Keratinocyte (primary cell): ENCODE results near the gene BICDL2. TPM values are rescaled to one million over a fixed set of nuclear protein-coding genes. Genes with fewer than 3 reads are reported as not detected.

Experiments
- DNase-seq: peaks from one replicate; pipeline ENCODE4 v3.0.0-alpha.2; 2011; ENCODE audit warnings: low read depth, missing footprints, low spot score
- FAIRE-seq: peaks from 2 replicates; lab custom pipeline; 2011; peaks lifted over from hg19 to GRCh38; lab: Jason Lieb, UNC
- H2AFZ ChIP-seq: 2 replicates; pipeline ENCODE4 v1.6.0; 2012; ENCODE audit warnings: low read length, control low read depth, inconsistent platforms; ENCODE audit not compliant: control insufficient read depth
- H3K27ac ChIP-seq: 2 replicates; pipeline ENCODE4 v1.5.1; 2011; ENCODE audit warnings: low read length; ENCODE audit not compliant: control insufficient read depth, insufficient read depth
- H3K27me3 ChIP-seq: 3 replicates; pipeline ENCODE4 v1.6.0; 2011; ENCODE audit warnings: low read length; ENCODE audit not compliant: control insufficient read depth, insufficient read depth; ENCODE audit errors: extremely low read depth
- H3K36me3 ChIP-seq, 2 experiments: 2 replicates in 1 of 2; 3 replicates in 1 of 2; pipeline ENCODE4 v1.5.1; 2011; ENCODE audit warnings: low read length in 2 of 2, mild to moderate bottlenecking in 1 of 2; ENCODE audit not compliant: control insufficient read depth in 2 of 2, insufficient read depth in 2 of 2; ENCODE audit errors: extremely low read depth in 1 of 2
- H3K4me1 ChIP-seq: 3 replicates; pipeline ENCODE4 v1.5.1; 2011; ENCODE audit warnings: low read length; ENCODE audit not compliant: control insufficient read depth, insufficient read depth; ENCODE audit errors: extremely low read depth
- H3K4me2 ChIP-seq: 3 replicates; pipeline ENCODE4 v1.6.0; 2011; ENCODE audit warnings: low read depth, low read length; ENCODE audit not compliant: control insufficient read depth, insufficient read depth; ENCODE audit errors: extremely low read depth
- H3K4me3 ChIP-seq, 3 experiments: fragments of 200-600 bp in 1 of 3; sonication (generic) in 1 of 3; 2 replicates in 2 of 3; 3 replicates in 1 of 3; pipeline ENCODE4 v1.5.1; 2011 to 2016; ENCODE audit warnings: low read length in 3 of 3, mild to moderate bottlenecking in 3 of 3, control low read depth in 2 of 3, inconsistent platforms in 1 of 3, low read depth in 1 of 3, mixed read lengths in 1 of 3, mixed run types in 1 of 3, moderate library complexity in 1 of 3; ENCODE audit not compliant: control insufficient read depth in 2 of 3, insufficient read depth in 2 of 3; ENCODE audit errors: extremely low read depth in 1 of 3
- H3K79me2 ChIP-seq: 2 replicates; pipeline ENCODE4 v1.6.0; 2012; ENCODE audit warnings: low read length; ENCODE audit not compliant: control insufficient read depth, insufficient read depth
- H3K9ac ChIP-seq: 3 replicates; pipeline ENCODE4 v1.6.0; 2011; ENCODE audit warnings: low read length; ENCODE audit not compliant: control insufficient read depth, insufficient read depth; ENCODE audit errors: extremely low read depth
- H3K9me1 ChIP-seq: 3 replicates; pipeline ENCODE4 v1.6.0; 2011; ENCODE audit warnings: low read length; ENCODE audit not compliant: control insufficient read depth, insufficient read depth; ENCODE audit errors: extremely low read depth
- H3K9me3 ChIP-seq: 2 replicates; pipeline ENCODE4 v1.5.1; 2012; ENCODE audit warnings: low read depth, low read length; ENCODE audit not compliant: control insufficient read depth
- H4K20me1 ChIP-seq: 3 replicates; pipeline ENCODE4 v1.6.0; 2011; ENCODE audit warnings: low read length; ENCODE audit not compliant: control insufficient read depth, insufficient read depth; ENCODE audit errors: extremely low read depth
- CTCF ChIP-seq, 3 experiments: IDR thresholded peaks in 1 of 3; conservative IDR thresholded peaks in 1 of 3; optimal IDR thresholded peaks in 1 of 3; 2 replicates in 2 of 3; 3 replicates in 1 of 3; pipeline versions ENCODE3 to v1.5.1; 2011; ENCODE audit warnings: low read length in 3 of 3, mild to moderate bottlenecking in 3 of 3, moderate library complexity in 2 of 3, control low read depth in 1 of 3, inconsistent platforms in 1 of 3; ENCODE audit not compliant: insufficient read depth in 2 of 3; ENCODE audit errors: extremely low read depth in 1 of 3
- EZH2 ChIP-seq: IDR thresholded peaks from one replicate; pipeline ENCODE4 v1.6.1; 2012; ENCODE audit warnings: inconsistent platforms, mild to moderate bottlenecking, low read length, moderate library complexity
- dilution Hi-C: fragments of 300-500 bp; cut with MboI; formaldehyde crosslinking; loops from one replicate; pipeline ENCODE4 v1.7.0; 2020; ENCODE audit warnings: low sequenced_read_pairs; ENCODE audit not compliant: extremely low pct_ligation_motif_present
- polyA plus RNA-seq, 5 experiments: library from polyadenylated mRNA; depleted of rRNA in 3 of 5; stranded (reverse) in 3 of 5; stranded (forward) in 1 of 5; unstranded in 1 of 5; fragments of >200 nt; gene quantifications; 1 replicate in 1 of 5; 2 replicates in 3 of 5; 3 replicates in 1 of 5; pipeline versions ENCODE4 v1.2.1 to v1.2.3, GENCODE V29; 2011 to 2012; ENCODE audit warnings: missing spikeins in 2 of 5, low read depth in 1 of 5, low replicate concordance in 1 of 5

BICDL2 gene
- polyA plus RNA-seq, 1 donor (not counting 4 experiments of a cell fraction or from before 2014, with no cell fraction given), result 1.3 TPM

DNA sequence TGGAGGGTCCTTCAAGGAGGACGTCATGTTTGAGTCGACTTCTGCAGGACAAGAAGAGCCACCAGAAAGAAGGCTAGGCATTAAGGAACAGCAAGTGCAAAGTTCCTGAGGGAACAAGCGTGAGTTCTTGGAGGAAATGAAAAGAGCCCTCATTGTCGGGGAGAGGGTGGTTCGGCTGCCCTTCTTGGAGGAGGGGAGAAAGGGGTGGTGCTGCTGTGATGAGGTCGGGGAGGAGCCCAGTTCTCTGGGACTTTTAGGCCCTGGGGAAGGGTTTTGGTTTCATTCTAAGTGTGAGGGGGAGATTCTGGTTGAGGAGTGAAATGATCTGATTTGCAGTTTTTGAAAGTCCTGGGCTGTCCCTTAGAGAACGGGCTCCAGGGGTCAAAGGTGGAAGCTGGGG is 4.1 kb downstream of the BICDL2 start:
- no peaks in the 10 kb centered on the region for H3K79me2 ChIP-seq
- peaks cover 5% of the 10 kb centered on the region for H3K4me1 ChIP-seq
- no peak for FAIRE-seq
- no peak overlapping the region for H3K4me3 ChIP-seq
- no peak overlapping the region for H3K9ac ChIP-seq
- H4K20me1 ChIP-seq, result no peaks in the 10 kb centered on the region
- peaks cover 0 to 1% of the 10 kb centered on the region in 2 experiments for H3K36me3 ChIP-seq
- H3K27me3 ChIP-seq, result peaks cover 42% of the 10 kb centered on the region
- dilution Hi-C loops, result no loop called here
- no peak overlapping the region for H2AFZ ChIP-seq
- no peaks in the 10 kb centered on the region for H3K9me3 ChIP-seq
- no peak for DNase-seq
- H3K4me2 ChIP-seq, result no peak overlapping the region
- H3K27ac ChIP-seq, result no peak overlapping the region
- no peaks in the 10 kb centered on the region for H3K9me1 ChIP-seq
- TF ChIP-seq EZH2, result no peak
- TF ChIP-seq CTCF (optimal IDR thresholded peaks at IDR 0.05 in 1 of 3, IDR thresholded peaks at IDR 0.05 in 1 of 3, conservative IDR thresholded peaks at IDR 0.05 in 1 of 3; ENCODE audit: extremely low read depth in 1 of 3, insufficient read depth in 2 of 3, low read length in 3 of 3), result no peak

- peaks cover 5% of the 10 kb centered on the region for H3K4me1 ChIP-seq
- no peaks in the 10 kb centered on the region for H4K20me1 ChIP-seq
- no peak overlapping the region for H2AFZ ChIP-seq
- peaks cover 11% of the 10 kb centered on the region in 2 experiments for H3K36me3 ChIP-seq
- H3K4me2 ChIP-seq, result no peak overlapping the region
- DNase-seq (no peak), FAIRE-seq (no peak)
- dilution Hi-C loops, result no loop called here
- H3K79me2 ChIP-seq, result no peaks in the 10 kb centered on the region
- no peaks in the 10 kb centered on the region for H3K9me1 ChIP-seq
- H3K27ac ChIP-seq, result no peak overlapping the region
- no peak overlapping the region for H3K4me3 ChIP-seq
- no peak overlapping the region for H3K9ac ChIP-seq
- TF ChIP-seq CTCF (optimal IDR thresholded peaks at IDR 0.05 in 1 of 3, IDR thresholded peaks at IDR 0.05 in 1 of 3, conservative IDR thresholded peaks at IDR 0.05 in 1 of 3; ENCODE audit: extremely low read depth in 1 of 3, insufficient read depth in 2 of 3, low read length in 3 of 3) (no peak), EZH2 (no peak)
- peaks cover 23% of the 10 kb centered on the region for H3K27me3 ChIP-seq
- no peaks in the 10 kb centered on the region for H3K9me3 ChIP-seq
Measured at GRCh38 chr16:3030222-3031212, 6.2 kb downstream of the BICDL2 start.
